SK-N-SH treated with all-trans-retinoic acid at 6 μM for 48 hours (cell line): ENCODE measurements around the gene TMEM132C.

Experiments used
- ATAC-seq: fragments of 200-7000 bp; cut with Tn5 transposase; 3 replicates; pipeline ENCODE4 v1.9.1; 2020; ENCODE audit warnings: mild to moderate bottlenecking, moderate library complexity
- ARNTL ChIP-seq: fragments of 450-650 bp; formaldehyde crosslinking; IDR thresholded peaks from 2 replicates; pipeline ENCODE4 v1.5.0; 2020; ENCODE audit warnings: low read depth, mild to moderate bottlenecking, moderate library complexity, borderline replicate concordance
- BACH2 ChIP-seq: fragments of 250-450 bp; sonication (Bioruptor Pico); IDR thresholded peaks from 2 replicates; pipeline ENCODE4 v1.9.0; 2021; ENCODE audit warnings: mild to moderate bottlenecking, borderline replicate concordance
- CREB5 ChIP-seq: fragments of 250-450 bp; sonication (Bioruptor Pico); IDR thresholded peaks from 2 replicates; pipeline ENCODE4 v1.5.1; 2020; ENCODE audit warnings: low read depth, mild to moderate bottlenecking, moderate library complexity
- CSDC2 ChIP-seq: fragments of 250-450 bp; sonication (Bioruptor Pico); IDR thresholded peaks from 2 replicates; pipeline ENCODE4 v1.5.0; 2020; ENCODE audit warnings: mild to moderate bottlenecking, moderate library complexity
- CSRNP3 ChIP-seq: fragments of 250-450 bp; sonication (Bioruptor Pico); IDR thresholded peaks from 2 replicates; pipeline ENCODE4 v1.5.1; 2021; ENCODE audit warnings: mild to moderate bottlenecking, moderate library complexity
- GLIS3 ChIP-seq: fragments of 250-450 bp; sonication (Bioruptor Pico); IDR thresholded peaks from 2 replicates; pipeline ENCODE4 v1.5.0; 2020; ENCODE audit warnings: mild to moderate bottlenecking, moderate library complexity
- ISL1 ChIP-seq: fragments of 250-450 bp; sonication (Bioruptor Pico); IDR thresholded peaks from 2 replicates; pipeline ENCODE4 v2.1.2; 2022; ENCODE audit warnings: mild to moderate bottlenecking, moderate library complexity
- OSR1 ChIP-seq: fragments of 250-450 bp; sonication (Bioruptor Pico); IDR thresholded peaks from 2 replicates; pipeline ENCODE4 v1.8.0; 2022; ENCODE audit warnings: moderate library complexity, mild to moderate bottlenecking, inconsistent platforms
- POU6F1 ChIP-seq: fragments of 250-450 bp; sonication (Bioruptor Pico); IDR thresholded peaks from 2 replicates; pipeline ENCODE4 v1.8.0; 2021; ENCODE audit warnings: low read depth, mild to moderate bottlenecking, moderate library complexity, borderline replicate concordance
- PPARA ChIP-seq: fragments of 250-450 bp; sonication (Bioruptor Pico); IDR thresholded peaks from 2 replicates; pipeline ENCODE4 v1.5.0; 2020; ENCODE audit warnings: mild to moderate bottlenecking, borderline replicate concordance
- RARB ChIP-seq: fragments of 250-450 bp; sonication (Bioruptor Pico); IDR thresholded peaks from 2 replicates; pipeline ENCODE4 v1.8.0; 2021; ENCODE audit warnings: mild to moderate bottlenecking, moderate library complexity
- SNAI2 ChIP-seq: fragments of 250-450 bp; sonication (Bioruptor Pico); IDR thresholded peaks from 2 replicates; pipeline ENCODE4 v1.5.0; 2020; ENCODE audit warnings: mild to moderate bottlenecking, moderate library complexity
- TCF4 ChIP-seq: fragments of 250-450 bp; sonication (Bioruptor Pico); IDR thresholded peaks from 2 replicates; pipeline ENCODE4 v1.8.0; 2021; ENCODE audit warnings: mild to moderate bottlenecking, moderate library complexity, borderline replicate concordance
- TOX ChIP-seq: fragments of 250-450 bp; sonication (Bioruptor Pico); IDR thresholded peaks from 2 replicates; pipeline ENCODE4 v1.8.0; 2021; ENCODE audit warnings: mild to moderate bottlenecking, moderate library complexity, borderline replicate concordance
- TSHZ2 ChIP-seq: fragments of 250-450 bp; sonication (Bioruptor Pico); IDR thresholded peaks from 2 replicates; pipeline ENCODE4 v1.5.0; 2020; ENCODE audit warnings: mild to moderate bottlenecking, moderate library complexity
- ZC3H10 ChIP-seq: fragments of 250-450 bp; sonication (Bioruptor Pico); IDR thresholded peaks from 2 replicates; pipeline ENCODE4 v1.5.1; 2021; ENCODE audit warnings: mild to moderate bottlenecking, moderate library complexity
- ZFP3 ChIP-seq: fragments of 250-450 bp; sonication (Bioruptor Pico); IDR thresholded peaks from 2 replicates; pipeline ENCODE4 v1.5.0; 2020; ENCODE audit warnings: mild to moderate bottlenecking, moderate library complexity
- ZFP30 ChIP-seq: fragments of 450-650 bp; formaldehyde crosslinking; IDR thresholded peaks from 2 replicates; pipeline ENCODE4 v1.5.0; 2022; ENCODE audit warnings: mild to moderate bottlenecking, moderate library complexity
- ZNF565 ChIP-seq: fragments of 450-650 bp; formaldehyde crosslinking; conservative IDR thresholded peaks from 2 replicates; pipeline ENCODE4 v1.5.0; 2020; ENCODE audit warnings: low read depth, mild to moderate bottlenecking, moderate library complexity
- ZNF70 ChIP-seq: fragments of 450-650 bp; formaldehyde crosslinking; IDR thresholded peaks from 2 replicates; pipeline ENCODE4 v1.5.0; 2020; ENCODE audit warnings: mild to moderate bottlenecking, moderate library complexity
- ZNF8 ChIP-seq: fragments of 450-650 bp; formaldehyde crosslinking; IDR thresholded peaks from 2 replicates; pipeline ENCODE4 v1.5.0; 2020; ENCODE audit warnings: mild to moderate bottlenecking, moderate library complexity

TMEM132C gene

GRCh38 chr12:128353301-128353700, 86.3 kb downstream of the TMEM132C start (continued):
- TF ChIP-seq TSHZ2 (CRISPR knock-in tag) (no peak), ZC3H10 (no peak), TOX (CRISPR knock-in tag) (no peak), SNAI2 (CRISPR knock-in tag) (no peak), POU6F1 (CRISPR knock-in tag) (no peak), PPARA (no peak), RARB (CRISPR knock-in tag) (no peak), ZNF8 (CRISPR knock-in tag) (no peak), GLIS3 (CRISPR knock-in tag) (no peak), ZNF565 (CRISPR knock-in tag) (no peak)

- TF ChIP-seq BACH2 (CRISPR knock-in tag), result no peak
- TF ChIP-seq ISL1, result no peak
- TF ChIP-seq ZNF70, result no peak
- no peak for TF ChIP-seq POU6F1 (CRISPR knock-in tag)
- TF ChIP-seq CSDC2 (CRISPR knock-in tag), result no peak
- no peak for TF ChIP-seq TCF4
- no peak for TF ChIP-seq OSR1 (CRISPR knock-in tag)
- TF ChIP-seq RARB (CRISPR knock-in tag), result no peak
- no peak for TF ChIP-seq ZNF565 (CRISPR knock-in tag)
- TF ChIP-seq CREB5, result no peak
- no peak for TF ChIP-seq CSRNP3
- TF ChIP-seq ZFP30, result no peak
- TF ChIP-seq ARNTL (CRISPR knock-in tag), result no peak
- TF ChIP-seq TSHZ2 (CRISPR knock-in tag), result no peak
- no peak for TF ChIP-seq ZFP3 (CRISPR knock-in tag)
- TF ChIP-seq ZNF8 (CRISPR knock-in tag), result no peak
- TF ChIP-seq PPARA, result no peak
- TF ChIP-seq, all 23 proteins: peak for 0
- ATAC-seq, result no peak
These were observed 89.6 kb downstream of the TMEM132C start for GRCh38 chr12:128356547-128356946.
